H9 (cell line): ENCODE results near the gene ARPP21. TPM values are rescaled to one million over a fixed set of nuclear protein-coding genes. Genes with fewer than 3 reads are reported as not detected.

Experiments
- DNase-seq: peaks from one replicate; pipeline ENCODE4 v3.0.0-alpha.2; 2017
- H2AFZ ChIP-seq: one replicate; pipeline ENCODE4 v1.6.1; 2013; ENCODE audit warnings: mild to moderate bottlenecking, low read length, control low read depth, moderate library complexity
- H2AK5ac ChIP-seq: 2 replicates; pipeline ENCODE4 v1.6.1; 2013; ENCODE audit warnings: low read length, control low read depth, mixed read lengths; ENCODE audit not compliant: insufficient read length
- H2BK120ac ChIP-seq: one replicate; pipeline ENCODE4 v1.6.1; 2013; ENCODE audit warnings: low read depth, mild to moderate bottlenecking, low read length, control low read depth, inconsistent platforms; ENCODE audit not compliant: poor library complexity, severe bottlenecking
- H2BK12ac ChIP-seq: 2 replicates; pipeline ENCODE4 v1.6.1; 2013; ENCODE audit warnings: low read length, control low read depth, mixed read lengths, low read depth; ENCODE audit not compliant: insufficient read length
- H2BK15ac ChIP-seq: 2 replicates; pipeline ENCODE4 v1.6.1; 2013; ENCODE audit warnings: low read depth, low read length, control low read depth
- H2BK20ac ChIP-seq: one replicate; pipeline ENCODE4 v1.6.1; 2013; ENCODE audit warnings: low read depth, mild to moderate bottlenecking, low read length, control low read depth, inconsistent platforms; ENCODE audit not compliant: poor library complexity, severe bottlenecking
- H2BK5ac ChIP-seq: 2 replicates; pipeline ENCODE4 v1.6.1; 2013; ENCODE audit warnings: low read length, control low read depth, mixed read lengths; ENCODE audit not compliant: insufficient read length
- H3K14ac ChIP-seq: 2 replicates; pipeline ENCODE4 v1.6.1; 2013; ENCODE audit warnings: low read length, control low read depth; ENCODE audit not compliant: insufficient read depth
- H3K18ac ChIP-seq: 2 replicates; pipeline ENCODE4 v1.6.1; 2013; ENCODE audit warnings: low read depth, mild to moderate bottlenecking, mixed read lengths, low read length, control low read depth; ENCODE audit not compliant: insufficient read length
- H3K23ac ChIP-seq: 2 replicates; pipeline ENCODE4 v1.6.1; 2013; ENCODE audit warnings: low read length, control low read depth, mixed read lengths, low read depth; ENCODE audit not compliant: insufficient read length
- H3K23me2 ChIP-seq: 2 replicates; pipeline ENCODE4 v1.6.1; 2013; ENCODE audit warnings: low read depth, mild to moderate bottlenecking, mixed read lengths, low read length, control low read depth; ENCODE audit not compliant: insufficient read length, poor library complexity, severe bottlenecking
- H3K27ac ChIP-seq: 2 replicates; pipeline ENCODE4 v1.5.1; 2013; ENCODE audit warnings: low read length, control low read depth, mixed read lengths, low read depth; ENCODE audit not compliant: insufficient read length
- H3K27me3 ChIP-seq: 2 replicates; pipeline ENCODE4 v1.6.1; 2013; ENCODE audit warnings: low read length, control low read depth, inconsistent platforms; ENCODE audit not compliant: insufficient read depth
- H3K4ac ChIP-seq: 2 replicates; pipeline ENCODE4 v1.6.1; 2013; ENCODE audit warnings: low read depth, mild to moderate bottlenecking, control low read depth, inconsistent platforms, low read length, moderate library complexity
- H3K4me1 ChIP-seq: 2 replicates; pipeline ENCODE4 v1.6.1; 2013; ENCODE audit warnings: low read length, control low read depth, inconsistent platforms; ENCODE audit not compliant: insufficient read depth
- H3K4me2 ChIP-seq: 2 replicates; pipeline ENCODE4 v1.6.1; 2013; ENCODE audit warnings: low read length, control low read depth, mixed read lengths; ENCODE audit not compliant: insufficient read length, insufficient read depth
- H3K56ac ChIP-seq: 2 replicates; pipeline ENCODE4 v1.6.1; 2013; ENCODE audit warnings: low read depth, mild to moderate bottlenecking, mixed read lengths, low read length, control low read depth; ENCODE audit not compliant: insufficient read length
- H3K79me1 ChIP-seq: 2 replicates; pipeline ENCODE4 v1.6.1; 2013; ENCODE audit warnings: low read depth, mild to moderate bottlenecking, moderate library complexity, low read length, control low read depth, inconsistent platforms; ENCODE audit not compliant: insufficient read depth, poor library complexity, severe bottlenecking
- H3K79me2 ChIP-seq: 2 replicates; pipeline ENCODE4 v1.6.1; 2013; ENCODE audit warnings: low read length, control low read depth, inconsistent platforms; ENCODE audit not compliant: insufficient read depth
- H3K9ac ChIP-seq: 2 replicates; pipeline ENCODE4 v1.6.1; 2013; ENCODE audit warnings: low read length, control low read depth, mixed read lengths; ENCODE audit not compliant: insufficient read length; ENCODE audit errors: extremely low read depth
- H3K9me3 ChIP-seq: one replicate; pipeline ENCODE4 v1.6.1; 2013; ENCODE audit warnings: low read depth, low read length, inconsistent platforms; ENCODE audit not compliant: control insufficient read depth
- H3T11ph ChIP-seq: one replicate; pipeline ENCODE4 v1.6.1; 2013; ENCODE audit warnings: mild to moderate bottlenecking, low read length, control low read depth, inconsistent platforms
- H4K20me1 ChIP-seq: one replicate; pipeline ENCODE4 v1.6.1; 2013; ENCODE audit not compliant: control insufficient read depth, insufficient read length, insufficient read depth
- H4K5ac ChIP-seq: 2 replicates; pipeline ENCODE4 v1.6.1; 2013; ENCODE audit warnings: low read depth, mild to moderate bottlenecking, mixed read lengths, low read length, control low read depth; ENCODE audit not compliant: insufficient read length
- H4K8ac ChIP-seq: replicated peaks from 2 replicates; pipeline ENCODE4 v1.6.1; 2013; ENCODE audit warnings: low read length, control low read depth, mixed read lengths, low read depth; ENCODE audit not compliant: insufficient read length
- H4K91ac ChIP-seq: 2 replicates; pipeline ENCODE4 v1.6.1; 2013; ENCODE audit warnings: low read depth, mild to moderate bottlenecking, moderate library complexity, mixed read lengths, low read length, control low read depth; ENCODE audit not compliant: insufficient read length
- H3K27ac Mint-ChIP-seq, 3 experiments: 2 replicates in 2 of 3; 3 replicates in 1 of 3; pipeline ENCODE4 v1.8.0; 2020 to 2021; ENCODE audit warnings: mixed read lengths in 3 of 3, mild to moderate bottlenecking in 1 of 3, moderate library complexity in 1 of 3
- H3K27me3 Mint-ChIP-seq: 2 replicates; pipeline ENCODE4 v1.8.0; 2021; ENCODE audit warnings: low read depth, mild to moderate bottlenecking, moderate library complexity, mixed read lengths
- H3K36me3 Mint-ChIP-seq, 3 experiments: 2 replicates in 2 of 3; 3 replicates in 1 of 3; pipeline ENCODE4 v1.8.0; 2020 to 2021; ENCODE audit warnings: low read depth in 3 of 3, mixed read lengths in 3 of 3; ENCODE audit not compliant: insufficient read depth in 1 of 3
- H3K4me1 Mint-ChIP-seq, 2 experiments: 2 replicates each; pipeline ENCODE4 v1.8.0; 2020; ENCODE audit warnings: mixed read lengths in 2 of 2
- H3K4me3 Mint-ChIP-seq, 2 experiments: 2 replicates in 1 of 2; 3 replicates in 1 of 2; pipeline ENCODE4 v1.8.0; 2020 to 2021; ENCODE audit warnings: mild to moderate bottlenecking in 2 of 2, mixed read lengths in 2 of 2, moderate library complexity in 1 of 2
- H3K9me3 Mint-ChIP-seq, 2 experiments: 2 replicates in 1 of 2; 3 replicates in 1 of 2; pipeline ENCODE4 v1.8.0; 2020; ENCODE audit warnings: mild to moderate bottlenecking in 2 of 2, mixed read lengths in 2 of 2, moderate library complexity in 1 of 2
- CTCF ChIP-seq: fragments of 200-600 bp; sonication (generic); conservative IDR thresholded peaks from 3 replicates; pipeline ENCODE4 v1.8.0; 2021; ENCODE audit warnings: antibody characterized with exemption, mild to moderate bottlenecking
- WGBS: extraction: QIAGEN DNeasy Blood & Tissue Kit; methylation state at CpG from one replicate; pipeline ENCODE4 v1.1.7; 2013; ENCODE audit warnings: missing lambda C conversion rate, low lambda C conversion rate, mixed read lengths; ENCODE audit not compliant: insufficient read length; ENCODE audit errors: extremely low coverage; 5-methylcytosine and 5-hydroxymethylcytosine counted together
- total RNA-seq: library from RNA; stranded (reverse); gene quantifications from 2 replicates; pipeline ENCODE4 v1.2.1, GENCODE V29; 2021

ARPP21 gene
- total RNA-seq, 1 experiment from 2014 or later = not detected

- no peak overlapping the region for H2AK5ac ChIP-seq
- H2BK12ac ChIP-seq = no peak overlapping the region
- no peak overlapping the region for H3K4me2 ChIP-seq
- no peaks in the 10 kb centered on the region for H3K79me1 ChIP-seq
- H3K4ac ChIP-seq = no peak overlapping the region
- H3K9ac ChIP-seq = no peak overlapping the region
- Mint-ChIP-seq H3K27ac (no peak overlapping the region), H3K9me3 (no peaks in the 10 kb centered on the region), H3K4me3 (no peak overlapping the region), H3K27me3 (no peaks in the 10 kb centered on the region), H3K36me3 (no peaks in the 10 kb centered on the region), H3K4me1 (peaks cover 5 to 10% of the 10 kb centered on the region in 2 experiments)
- no peak overlapping the region for H2BK20ac ChIP-seq
- H3K79me2 ChIP-seq = no peaks in the 10 kb centered on the region
- no peaks in the 10 kb centered on the region for H3K23me2 ChIP-seq
- H3K27me3 ChIP-seq = no peaks in the 10 kb centered on the region
- no peak overlapping the region for H4K5ac ChIP-seq
- no peak overlapping the region for H3T11ph ChIP-seq
- H3K23ac ChIP-seq = no peak overlapping the region
- H3K27ac ChIP-seq = no peak overlapping the region
- no peaks in the 10 kb centered on the region for H3K9me3 ChIP-seq
- no peak overlapping the region for H2BK15ac ChIP-seq
- no peak overlapping the region for H3K18ac ChIP-seq
- H4K8ac ChIP-seq = no peak overlapping the region
- H2AFZ ChIP-seq = no peak overlapping the region
- no peak overlapping the region for H4K91ac ChIP-seq
- DNase-seq = peak; percentile 36
- no peak overlapping the region for H2BK5ac ChIP-seq
- H2BK120ac ChIP-seq = no peak overlapping the region
- H3K14ac ChIP-seq = peak overlapping the region; percentile 59; the same call in 1 of the 2 replicates
- H3K56ac ChIP-seq = no peak overlapping the region
- H4K20me1 ChIP-seq = no peaks in the 10 kb centered on the region
- WGBS = no CpG with 5 or more reads among the region's 4 CpGs
- H3K4me1 ChIP-seq = no peaks in the 10 kb centered on the region
- TF ChIP-seq CTCF = no peak
Observed at GRCh38 chr3:35777563-35778554, 138.5 kb downstream of the ARPP21 start.
